CD4-positive, alpha-beta T cell treated with Interferon gamma for 1 hour (primary cell): ENCODE measurements around the gene NTM.
"Not testable (repeated sequence)": the region's sequence is repeated elsewhere in the genome, so short reads cannot be mapped to it uniquely, and the experiment has no call there.

Experiments
- DNase-seq: peaks from one replicate; pipeline ENCODE4 v3.0.0-alpha.2; 2020

NTM gene

DNA sequence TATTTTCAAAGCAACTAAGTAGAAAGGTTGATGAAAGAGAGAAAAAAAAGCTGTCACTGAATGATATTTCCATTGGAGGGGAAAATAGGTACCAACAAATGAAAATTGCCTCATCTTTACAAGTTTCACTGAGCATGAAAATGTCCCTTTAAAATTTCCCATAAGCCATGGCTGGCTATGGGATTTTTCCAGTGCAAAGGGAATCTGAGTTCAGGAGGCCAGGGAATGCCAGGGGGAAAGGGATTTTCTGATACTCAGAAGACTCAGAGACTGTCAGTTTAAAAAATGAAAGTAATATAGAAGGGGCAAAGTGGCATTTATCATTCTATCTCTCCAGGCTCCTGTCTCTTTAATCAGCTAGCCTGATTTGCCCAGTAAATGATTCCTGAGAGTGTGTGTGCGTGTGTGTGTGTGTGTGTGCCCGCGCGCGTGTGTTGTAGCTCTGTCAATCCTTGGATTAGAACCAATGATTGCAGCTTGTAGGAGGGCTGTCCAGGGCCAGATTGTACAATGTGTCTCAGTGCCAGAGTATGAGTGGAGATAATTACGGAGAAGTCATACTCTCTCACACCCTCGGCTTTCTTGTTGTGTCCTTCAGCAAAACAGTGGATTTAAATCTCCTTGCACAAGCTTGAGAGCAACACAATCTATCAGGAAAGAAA is at the start of gene NTM:
TSS of gene NTM (plus strand) at position 526 of the 662 bp plus-strand sequence.
- no peak for DNase-seq

DNA sequence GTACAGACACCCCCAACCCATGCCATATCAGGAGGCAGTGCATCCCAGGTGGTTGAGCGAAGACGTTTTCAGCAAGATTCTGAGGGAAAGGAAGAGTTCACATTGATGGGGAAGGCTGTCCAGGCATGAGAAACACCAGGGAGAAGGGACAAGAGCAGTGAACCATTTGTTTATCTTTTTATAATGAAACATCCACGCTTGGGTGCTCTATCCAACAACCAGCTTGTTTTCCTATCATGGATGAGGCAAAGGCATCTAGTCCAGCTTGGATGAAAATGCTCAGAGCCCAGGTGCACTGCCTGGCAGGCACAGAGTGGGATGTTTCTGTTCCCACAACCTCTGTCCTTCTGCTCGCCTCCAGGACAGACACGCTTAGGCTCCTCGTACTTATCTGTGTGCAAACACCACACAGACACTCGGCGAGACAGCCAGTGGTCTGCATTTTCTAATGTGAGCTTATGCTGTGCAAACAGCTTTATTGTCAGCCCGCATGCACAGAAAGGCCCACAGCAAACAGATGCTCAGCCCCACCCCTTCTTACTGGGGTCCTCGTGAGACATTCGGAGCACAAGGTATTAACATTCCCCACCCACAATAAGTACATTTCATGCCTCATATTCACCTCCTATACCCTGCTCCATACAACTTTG is 45.4 kb upstream of the NTM start:
- no peak for DNase-seq

DNA sequence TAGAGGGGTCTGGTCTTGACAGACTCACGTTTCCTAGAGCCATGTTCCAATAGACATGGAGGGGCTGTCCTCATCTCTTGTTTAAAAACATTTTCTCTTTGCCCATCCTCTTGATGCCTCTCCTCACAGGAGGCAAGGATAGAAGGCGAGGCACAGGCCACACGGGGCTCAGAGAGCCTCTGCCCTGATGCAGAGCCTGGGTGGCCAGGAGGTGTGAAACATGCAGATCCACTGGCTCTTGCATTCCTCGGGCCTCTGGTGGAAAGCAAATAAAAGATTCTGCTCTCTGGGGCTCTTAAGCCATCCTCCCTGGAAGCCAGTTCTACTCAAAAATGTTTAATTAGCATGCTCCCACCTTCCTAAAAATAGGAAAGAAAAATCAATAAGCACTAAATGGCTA is 43.6 kb upstream of the NTM start:
- no peak for DNase-seq

DNA sequence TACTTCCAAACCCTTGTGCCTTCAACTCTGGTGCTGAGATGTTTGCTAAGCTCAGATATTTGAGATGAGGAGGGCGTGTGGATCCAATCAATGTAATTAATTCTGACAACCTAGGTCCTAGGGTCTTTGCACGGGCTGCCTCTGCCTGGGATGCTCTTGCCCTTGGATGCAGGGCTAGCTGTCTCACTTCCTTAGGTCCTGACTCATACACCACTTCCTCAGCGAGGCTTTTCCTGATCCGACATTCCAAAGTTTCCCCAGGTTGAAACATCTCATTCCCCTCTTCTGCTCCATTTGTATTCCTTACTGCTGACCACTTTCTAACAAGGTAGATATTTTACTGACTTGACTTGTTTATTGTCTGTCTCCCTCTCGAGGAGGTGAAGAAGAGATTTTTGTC is 43.0 kb upstream of the NTM start:
- no peak for DNase-seq

DNA sequence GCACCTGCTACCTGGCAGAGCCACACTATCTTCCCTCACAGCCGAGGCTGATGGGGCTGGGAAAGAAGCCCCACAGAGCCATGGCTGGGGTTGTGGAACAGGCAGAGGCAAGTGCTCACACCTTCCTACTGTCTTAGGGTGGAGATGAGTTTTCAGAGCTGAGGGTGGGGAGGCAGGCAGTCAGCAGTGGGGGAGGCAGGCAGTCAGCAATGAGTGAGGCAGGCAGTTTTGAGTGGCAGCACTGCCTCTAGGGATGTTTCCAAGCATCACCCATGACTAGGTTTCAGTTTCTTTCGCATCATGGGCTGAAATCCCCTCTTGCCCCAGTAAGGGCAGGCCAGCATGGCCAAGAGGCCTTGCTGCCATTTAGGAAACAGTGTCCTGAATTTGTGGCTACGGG is 41.6 kb upstream of the NTM start:
- DNase-seq, result no peak

DNA sequence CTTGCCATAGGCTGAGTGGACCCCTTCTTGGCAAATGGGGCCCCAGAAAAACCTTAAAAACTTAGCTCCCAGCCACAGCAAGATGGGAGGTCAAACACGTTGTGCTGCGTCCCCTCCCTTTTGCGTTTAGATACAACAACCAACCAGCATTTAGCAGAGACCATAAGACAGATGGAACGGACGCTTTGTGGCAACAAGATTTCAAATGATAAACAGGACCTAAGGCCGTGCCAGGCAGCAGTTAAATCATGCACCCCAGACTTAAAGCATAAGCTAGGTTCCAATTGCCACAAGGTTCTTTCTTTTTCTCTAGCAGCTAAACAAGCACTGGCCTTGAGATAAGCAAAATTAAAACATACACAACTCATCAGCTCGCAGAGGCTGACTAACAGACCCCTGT is 39.4 kb upstream of the NTM start:
- DNase-seq, result no peak

DNA sequence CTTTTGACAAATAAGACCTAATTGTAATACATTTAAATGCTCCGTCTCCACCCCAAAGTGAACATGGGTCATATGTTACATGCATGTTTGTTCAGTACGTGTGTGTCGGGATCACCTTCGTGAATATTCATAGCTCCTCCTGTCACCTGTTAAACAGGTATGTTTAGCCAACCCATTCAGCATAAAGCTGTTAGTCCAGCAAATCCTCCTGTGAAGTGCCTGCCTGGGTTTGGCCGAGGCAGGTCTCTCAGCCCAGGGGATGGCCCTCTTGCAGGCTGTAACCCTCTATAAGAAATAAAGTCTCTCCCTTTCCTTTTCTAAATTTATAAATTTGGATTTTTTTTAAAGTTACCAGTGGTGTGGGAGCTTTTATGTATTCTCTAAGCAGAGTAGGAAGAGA is 38.9 kb upstream of the NTM start:
- no peak for DNase-seq

DNA sequence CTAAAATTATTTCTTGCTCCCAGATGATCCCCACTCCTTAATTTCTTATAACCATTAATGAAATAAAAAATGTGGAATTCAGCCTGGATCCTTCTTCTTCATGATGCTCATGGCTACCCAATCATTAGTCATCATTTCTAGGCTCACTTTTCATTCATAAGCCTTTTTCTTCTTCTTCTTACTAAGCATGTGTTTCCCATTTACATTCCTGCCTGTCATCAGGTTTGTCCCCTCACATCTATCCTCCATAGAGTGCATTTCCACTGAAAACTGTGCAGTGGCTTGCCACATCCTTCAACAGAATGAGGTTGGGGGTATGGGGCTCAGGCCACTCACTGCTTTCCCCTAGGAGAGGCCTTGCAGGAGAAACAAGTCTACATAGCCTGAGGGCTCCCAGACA is 35.8 kb upstream of the NTM start:
- DNase-seq, result no peak

DNA sequence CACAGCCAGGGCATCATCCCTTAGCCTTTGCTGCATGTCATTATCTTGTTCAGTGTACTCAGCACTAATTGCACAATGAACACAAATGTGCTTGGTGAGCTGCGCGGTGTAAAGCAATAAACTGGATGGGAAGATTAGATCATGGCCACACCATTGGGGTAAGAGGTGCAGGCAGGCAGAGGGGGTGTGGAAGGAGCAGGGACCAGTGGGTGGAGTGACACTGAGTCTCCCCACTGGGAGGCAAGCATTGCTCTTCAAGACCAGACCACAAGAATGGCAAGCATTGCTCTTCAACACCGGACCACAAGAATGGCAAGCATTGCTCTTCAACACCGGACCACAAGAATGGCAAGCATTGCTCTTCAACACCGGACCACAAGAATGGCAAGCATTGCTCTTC is 28.5 kb upstream of the NTM start:
- DNase-seq, result not testable (repeated sequence)

DNA sequence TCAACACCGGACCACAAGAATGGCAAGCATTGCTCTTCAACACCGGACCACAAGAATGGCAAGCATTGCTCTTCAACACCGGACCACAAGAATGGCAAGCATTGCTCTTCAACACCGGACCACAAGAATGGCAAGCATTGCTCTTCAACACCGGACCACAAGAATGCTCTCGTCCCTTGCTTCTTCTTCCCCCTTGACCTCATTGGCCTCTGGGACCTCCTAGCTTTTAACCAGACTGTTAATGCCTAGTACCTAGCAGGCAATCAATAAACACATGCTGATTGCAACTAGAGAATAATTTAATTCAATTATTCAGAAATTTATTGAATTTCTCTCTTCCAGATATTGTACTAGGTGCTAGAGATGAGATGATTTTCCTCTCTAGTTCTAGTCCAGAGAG is 28.0 kb upstream of the NTM start:
- DNase-seq, result not testable (repeated sequence)

DNA sequence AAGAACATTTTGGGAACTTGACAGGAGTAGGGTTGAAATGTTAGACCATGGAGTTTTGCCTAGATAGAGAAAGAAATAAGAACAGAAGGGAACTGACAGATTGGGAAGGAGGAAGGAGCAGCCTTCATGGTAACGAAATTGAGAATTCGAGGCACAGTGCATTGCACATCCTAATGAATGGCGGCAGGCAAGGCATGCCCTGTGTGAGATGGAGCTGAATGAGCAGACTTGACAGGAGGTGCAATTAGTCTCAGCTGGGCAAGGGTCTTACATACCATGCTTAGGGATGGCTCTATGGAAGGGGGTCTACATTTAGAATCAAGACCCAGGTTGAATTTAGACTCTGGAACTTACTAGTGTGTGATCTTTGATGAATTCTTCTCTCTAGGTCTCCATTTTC is 25.0 kb upstream of the NTM start:
- DNase-seq, result no peak

DNA sequence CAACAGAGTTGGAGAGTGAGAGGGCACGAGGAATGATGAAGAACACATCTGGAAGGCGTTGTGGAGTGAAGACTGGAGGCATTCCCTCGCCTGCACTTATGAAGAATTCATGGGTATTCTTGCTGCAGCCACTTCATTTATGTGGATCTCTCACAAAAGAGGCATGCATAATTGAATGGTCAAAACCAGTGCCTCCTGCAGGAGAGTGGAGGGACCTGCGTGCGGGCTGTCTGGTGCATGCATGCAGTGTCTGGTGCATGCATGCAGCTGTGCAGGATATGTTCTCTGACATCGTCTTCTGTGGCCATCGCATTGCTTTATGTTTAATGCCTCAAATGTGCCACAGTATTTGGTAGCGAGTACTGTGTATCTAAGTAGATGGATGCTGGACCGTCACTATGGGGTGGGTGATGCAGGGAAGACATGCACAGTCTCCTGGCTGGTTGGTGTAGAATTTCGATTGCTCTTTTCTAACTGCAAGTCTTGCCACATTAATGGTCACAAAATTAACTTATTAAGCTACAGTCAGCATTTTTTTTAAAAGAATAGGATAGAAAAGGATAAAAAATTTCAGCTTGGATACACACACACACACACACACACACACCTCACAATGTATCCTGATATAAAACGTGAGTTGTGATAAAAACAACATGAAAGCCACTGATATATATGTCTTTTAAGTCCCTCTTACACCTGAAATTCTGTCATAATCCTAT is 20.9 kb upstream of the NTM start:
- no peak for DNase-seq

DNA sequence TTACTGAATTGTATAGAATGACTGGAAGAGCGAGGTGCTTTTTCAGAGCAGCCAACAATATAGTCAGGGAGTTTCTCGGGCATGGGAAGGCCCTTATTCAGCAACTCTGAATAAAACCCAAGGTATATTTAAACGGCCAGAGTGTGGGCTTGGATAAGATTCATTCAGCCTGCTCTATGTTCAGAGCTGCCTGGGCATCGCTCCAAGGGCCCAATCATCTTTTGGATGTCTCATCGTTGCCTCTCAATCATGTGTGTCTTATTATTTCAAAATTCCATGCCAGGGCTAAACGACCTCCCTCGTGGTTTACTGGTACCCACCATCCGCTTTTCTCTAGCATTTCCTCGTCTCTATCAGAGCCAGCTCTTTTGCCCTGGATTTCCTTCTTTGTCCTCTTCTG is 19.5 kb upstream of the NTM start:
- no peak for DNase-seq

DNA sequence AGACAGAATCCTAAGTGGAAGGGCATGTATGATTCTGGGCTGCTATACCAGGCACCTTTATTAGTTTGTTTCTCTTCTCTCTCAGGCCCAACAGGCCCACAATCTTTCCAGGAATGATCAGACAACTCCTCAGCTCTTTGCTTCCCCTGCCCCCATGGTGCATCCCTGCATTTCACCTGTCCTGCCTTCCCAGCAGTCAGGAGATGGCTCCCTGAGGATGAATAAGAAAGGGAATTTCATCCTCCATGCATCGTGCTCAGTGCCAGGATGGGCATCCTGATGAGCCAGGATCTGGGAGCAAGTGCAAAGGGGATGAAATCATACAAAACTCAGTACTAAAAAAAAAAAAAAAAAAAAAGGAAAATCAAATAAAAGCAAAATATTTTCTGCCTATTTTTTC is 18.6 kb upstream of the NTM start:
- no peak for DNase-seq

DNA sequence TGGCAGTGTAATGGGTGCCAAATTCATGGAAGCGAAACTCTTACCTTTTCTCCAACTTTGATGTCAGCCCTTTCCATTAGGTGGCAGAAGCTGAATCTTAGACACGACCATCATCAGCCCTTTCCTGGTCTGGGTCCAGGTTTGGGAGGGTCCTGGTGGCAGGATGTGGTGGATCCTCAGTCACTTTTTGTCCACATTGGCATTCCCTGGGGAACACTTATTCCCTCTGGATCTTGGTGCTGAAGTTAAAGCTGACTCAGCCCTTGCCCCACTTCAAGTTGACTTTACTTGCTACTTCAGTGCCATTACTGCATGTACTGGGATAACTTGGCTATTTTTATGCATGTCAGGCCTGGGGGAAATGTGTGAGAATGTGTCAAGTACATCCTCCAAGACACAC is 16.6 kb upstream of the NTM start:
- DNase-seq, result no peak

DNA sequence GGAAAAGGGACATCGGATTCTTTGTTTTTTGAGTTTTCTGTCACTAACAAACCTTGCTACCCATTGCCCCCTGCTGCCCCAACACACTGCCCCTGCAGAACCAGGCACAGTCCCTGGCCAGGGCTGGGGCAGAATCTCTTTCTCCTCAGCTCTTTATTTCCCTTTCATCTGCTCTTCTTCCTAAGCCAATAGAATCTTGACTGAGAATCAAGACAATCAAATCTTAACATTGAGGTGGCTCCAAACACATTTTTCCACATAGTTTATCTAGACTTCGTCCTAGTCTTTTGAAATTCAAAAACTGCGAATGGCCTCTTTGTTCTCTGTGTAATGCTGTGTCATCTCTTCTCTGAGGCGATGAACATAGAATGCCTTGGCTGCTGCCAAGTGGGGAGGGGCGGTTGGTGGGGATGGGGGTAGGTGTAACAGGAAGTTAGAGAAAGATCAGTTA is 16.1 kb upstream of the NTM start:
- DNase-seq, result no peak

DNA sequence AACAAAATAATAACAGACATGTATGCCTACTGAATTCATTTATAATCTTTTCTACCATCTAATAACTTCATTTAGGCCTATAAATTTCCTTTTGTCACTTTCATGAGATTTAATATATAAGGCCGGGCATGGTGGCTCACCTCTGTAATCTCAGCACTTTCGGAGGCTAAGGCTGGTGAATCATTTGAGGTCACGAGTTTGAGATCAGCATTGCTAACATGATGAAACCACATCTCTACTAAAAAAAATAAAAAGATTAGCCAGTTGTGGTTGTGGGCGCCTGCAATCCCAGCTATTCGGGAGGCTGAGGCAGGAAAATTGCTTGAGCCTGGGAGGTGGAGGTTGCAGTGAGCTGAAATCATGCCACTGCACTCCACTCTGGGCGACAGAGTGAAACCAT is 14.2 kb upstream of the NTM start:
- no peak for DNase-seq

DNA sequence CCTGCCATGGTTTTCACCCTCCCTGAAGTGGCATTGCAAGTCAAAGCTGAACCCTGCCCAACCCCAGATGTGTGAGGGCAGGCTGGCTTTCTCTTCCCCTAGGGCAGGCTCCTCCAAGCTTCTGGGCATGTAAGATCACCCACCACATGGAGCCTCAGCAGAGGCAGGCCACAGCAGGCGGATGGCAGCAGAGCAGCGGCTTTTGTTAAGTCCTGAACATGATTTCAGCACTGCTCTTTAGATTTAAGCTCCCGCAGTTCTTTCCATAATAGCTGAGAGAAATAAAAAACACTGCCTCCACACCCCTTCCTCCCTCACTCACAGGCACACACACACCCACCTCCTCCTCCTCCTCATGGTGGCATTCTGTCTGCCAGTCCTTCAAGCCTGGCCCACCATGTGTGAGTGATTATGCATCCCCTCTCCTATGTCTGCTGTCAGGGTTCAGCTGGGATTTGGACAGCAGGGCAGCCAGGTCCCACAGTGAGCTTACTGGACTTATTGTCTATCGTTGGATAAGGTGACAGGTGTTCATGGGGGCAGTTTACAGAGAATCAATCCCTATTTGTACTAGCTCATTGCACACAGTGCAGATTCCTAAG is 5.0 kb upstream of the NTM start:
- no peak for DNase-seq

DNA sequence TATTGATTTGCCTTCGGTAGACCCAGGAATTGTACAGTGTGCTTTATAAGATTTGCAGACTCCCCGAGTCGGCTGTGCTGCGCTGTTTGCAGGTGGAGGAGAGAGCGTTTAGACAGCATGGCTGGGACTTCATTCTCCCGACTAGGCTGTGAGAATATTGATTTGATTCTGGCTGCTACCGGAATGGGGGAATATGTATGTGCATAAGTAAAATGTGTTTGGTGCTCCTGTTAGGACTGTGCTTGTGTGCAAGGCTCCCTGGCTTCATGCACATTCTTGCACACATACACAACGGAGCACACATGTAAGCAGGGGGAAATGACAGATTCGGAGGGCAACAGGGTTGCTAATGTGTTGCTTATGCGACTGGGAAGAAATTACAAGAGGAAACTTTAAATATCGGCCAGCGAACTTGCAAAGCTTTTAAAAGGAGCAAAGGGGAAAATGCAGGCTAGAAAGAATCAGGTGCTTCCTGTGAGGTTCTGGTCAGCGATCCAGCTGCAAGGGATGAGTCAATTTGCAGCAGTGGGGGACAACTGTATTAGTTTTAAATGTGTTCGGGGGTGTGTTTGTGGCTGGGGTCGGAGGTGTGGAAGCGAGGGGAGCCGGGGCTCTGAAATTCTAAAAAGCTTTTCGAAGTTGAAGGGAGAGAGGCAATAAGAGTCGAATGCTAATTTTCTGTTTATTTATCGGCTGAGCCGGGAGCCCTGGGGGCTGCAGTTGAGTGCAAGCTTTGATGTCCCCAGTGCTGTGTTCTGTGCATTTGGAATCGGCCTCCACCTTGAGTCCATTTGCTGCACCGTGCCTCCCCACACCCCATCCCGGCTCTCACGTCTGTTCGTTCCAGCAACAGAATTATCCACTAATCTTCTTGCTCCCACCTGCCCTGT is 731 bp downstream of the NTM start:
- DNase-seq, result no peak

DNA sequence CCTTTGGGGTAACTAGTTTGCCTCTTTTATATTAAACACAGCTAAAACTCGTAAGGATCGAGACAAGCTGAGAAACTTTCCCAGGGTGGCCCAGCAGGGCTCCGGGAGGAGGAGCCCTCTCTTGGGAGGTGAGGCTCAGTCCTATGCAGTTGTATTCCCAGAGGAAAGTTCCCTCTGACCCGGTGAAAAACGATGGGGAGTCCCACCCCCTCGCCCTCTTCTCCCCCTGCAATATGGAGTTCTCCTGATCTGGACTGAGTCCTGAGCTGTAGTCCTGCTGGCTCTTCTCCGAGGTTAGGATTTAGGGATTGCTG is 1.3 kb downstream of the NTM start:
- DNase-seq, result no peak

DNA sequence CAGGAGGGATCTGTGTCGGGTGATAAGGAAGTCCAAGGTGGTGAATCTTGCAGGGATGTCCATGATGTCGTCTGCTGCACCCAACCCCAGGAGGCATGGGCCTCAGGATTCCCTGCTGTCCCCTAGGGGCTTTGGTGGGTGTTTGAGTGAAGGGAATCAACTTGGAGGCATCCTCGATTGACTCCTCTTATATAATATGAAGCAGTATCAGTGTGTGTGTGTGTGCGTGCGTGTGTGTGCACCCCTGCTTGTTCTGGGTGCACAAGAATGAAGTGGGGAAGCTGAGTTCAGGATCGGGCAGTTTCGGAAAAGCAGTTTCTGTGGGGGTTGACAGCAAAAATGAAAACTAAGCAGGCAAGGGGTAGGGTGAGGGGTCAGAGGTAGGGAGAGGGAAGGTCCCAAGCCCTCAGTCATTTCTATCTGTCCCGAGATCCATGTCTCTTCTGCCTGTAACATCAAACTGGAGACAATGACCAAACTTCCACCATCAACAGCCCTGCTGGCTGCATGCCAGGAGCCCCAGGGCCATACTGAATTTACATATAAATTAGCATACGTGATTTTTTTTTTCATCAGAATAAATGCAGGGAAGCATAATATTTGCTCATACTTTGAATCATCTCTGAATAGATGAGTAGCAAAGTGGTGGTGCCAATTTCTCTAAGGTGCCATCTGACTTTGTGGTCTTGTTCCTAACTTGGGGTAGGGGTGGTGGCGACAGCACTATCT is 2.0 kb downstream of the NTM start:
- DNase-seq, result no peak

DNA sequence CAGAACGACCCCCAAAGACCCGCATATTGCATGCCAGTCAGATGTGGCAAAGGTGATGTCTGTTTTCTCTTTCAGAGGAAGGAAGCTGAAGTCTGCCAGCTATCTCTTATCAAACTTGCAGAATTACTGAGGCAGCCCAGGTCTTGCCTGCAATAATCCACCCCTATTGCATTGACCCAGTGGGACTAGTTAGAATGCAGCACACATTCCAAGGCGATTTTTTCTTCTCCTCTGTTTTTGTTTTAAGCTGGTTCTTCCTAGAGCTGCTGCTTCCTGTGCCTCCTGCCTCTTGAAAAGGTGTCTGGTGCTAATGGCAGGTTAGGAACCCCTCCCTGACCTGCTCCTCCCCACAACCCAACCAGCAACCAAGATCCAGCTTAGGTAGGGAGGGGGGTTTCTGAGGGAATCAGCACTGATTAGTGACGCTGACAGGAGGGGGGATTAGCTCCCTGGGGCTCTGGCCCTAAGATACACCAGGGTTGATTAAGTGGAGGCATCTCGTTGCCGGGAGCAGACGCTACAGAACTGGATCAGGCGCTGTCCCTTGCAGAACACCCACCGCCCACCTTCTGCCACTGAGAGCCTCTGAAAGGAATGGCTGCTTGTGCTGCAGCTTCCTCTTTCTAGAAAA is 2.8 kb downstream of the NTM start:
- DNase-seq, result no peak
